ENCODE data around the gene NCAPG2.
"Not testable (repeated sequence)": the region's sequence is repeated elsewhere in the genome, so short reads cannot be mapped to it uniquely, and the experiment has no call there.

The NCAPG2 gene

DNA sequence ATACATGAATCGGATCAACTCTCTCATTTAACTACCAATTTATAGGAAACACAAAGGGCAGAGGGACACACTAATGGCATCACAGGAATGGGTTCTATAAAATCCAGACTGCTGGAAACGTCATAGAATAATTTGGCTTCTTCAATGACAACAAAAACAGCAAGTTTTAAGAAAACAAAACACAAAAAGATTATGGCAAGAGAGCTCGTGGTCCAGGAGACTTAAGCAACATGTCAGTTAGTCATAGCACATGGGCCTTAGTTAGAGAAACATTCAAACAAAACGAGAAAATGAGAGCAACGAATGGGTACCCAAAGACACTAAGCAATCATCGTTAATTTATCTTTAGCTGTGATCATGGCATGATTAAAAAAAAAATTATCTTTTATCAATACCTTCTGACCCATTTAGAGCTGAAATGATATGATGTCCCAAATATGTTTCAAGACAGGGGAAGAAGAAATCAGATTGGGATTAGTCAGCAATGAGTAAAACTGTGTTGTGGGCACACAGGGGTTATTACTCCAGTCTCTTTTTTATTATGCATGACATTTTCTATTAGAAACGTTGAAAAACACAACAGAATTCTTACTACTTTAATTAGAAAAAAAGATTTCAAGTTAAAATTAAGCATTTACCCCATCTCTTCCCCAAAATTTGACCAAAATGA lies 28.3 kb downstream of the NCAPG2 start:
- no peak for DNase-seq (ENCODE audit: low read depth)

DNA sequence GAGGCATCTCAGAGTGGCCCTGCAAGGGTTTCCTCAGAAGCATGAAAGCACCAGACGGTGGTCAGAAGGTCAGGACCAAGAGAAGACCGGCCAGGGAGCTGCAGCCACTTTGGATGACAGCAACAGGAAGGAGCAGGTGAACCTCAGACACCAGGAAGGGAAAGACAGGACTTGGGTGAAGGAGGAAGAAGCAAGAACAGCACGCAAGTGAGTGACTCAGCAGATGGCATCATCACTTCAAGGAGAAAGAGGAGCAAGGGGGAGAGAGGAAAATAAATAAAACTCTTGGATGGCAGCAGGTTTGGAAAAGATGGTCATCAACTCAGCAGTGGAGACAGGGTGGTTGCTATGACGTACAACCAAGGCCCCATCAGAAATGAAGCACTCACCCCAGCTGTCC lies 31.6 kb downstream of the NCAPG2 start:
- DNase-seq (ENCODE audit: low read depth) = no peak

DNA sequence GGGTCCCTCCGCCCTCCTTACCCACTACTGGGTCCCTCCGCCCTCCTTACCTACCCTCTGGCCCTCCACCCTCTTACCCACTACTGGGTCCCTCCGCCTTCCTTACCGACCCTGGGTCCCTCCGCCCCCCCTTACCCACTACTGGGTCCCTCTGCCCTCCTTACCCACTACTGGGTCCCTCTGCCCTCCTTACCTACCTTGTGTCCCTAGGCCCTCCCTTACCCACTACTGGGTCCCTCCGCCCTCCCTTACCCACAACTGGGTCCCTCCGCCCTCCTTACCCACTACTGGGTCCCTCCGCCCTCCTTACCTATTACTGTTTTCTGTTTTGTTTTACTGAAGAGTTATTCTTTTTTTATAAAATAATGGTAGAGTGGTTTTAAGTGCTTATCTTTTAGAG lies 36.5 kb downstream of the NCAPG2 start:
- DNase-seq (ENCODE audit: low read depth) = not testable (repeated sequence)

DNA sequence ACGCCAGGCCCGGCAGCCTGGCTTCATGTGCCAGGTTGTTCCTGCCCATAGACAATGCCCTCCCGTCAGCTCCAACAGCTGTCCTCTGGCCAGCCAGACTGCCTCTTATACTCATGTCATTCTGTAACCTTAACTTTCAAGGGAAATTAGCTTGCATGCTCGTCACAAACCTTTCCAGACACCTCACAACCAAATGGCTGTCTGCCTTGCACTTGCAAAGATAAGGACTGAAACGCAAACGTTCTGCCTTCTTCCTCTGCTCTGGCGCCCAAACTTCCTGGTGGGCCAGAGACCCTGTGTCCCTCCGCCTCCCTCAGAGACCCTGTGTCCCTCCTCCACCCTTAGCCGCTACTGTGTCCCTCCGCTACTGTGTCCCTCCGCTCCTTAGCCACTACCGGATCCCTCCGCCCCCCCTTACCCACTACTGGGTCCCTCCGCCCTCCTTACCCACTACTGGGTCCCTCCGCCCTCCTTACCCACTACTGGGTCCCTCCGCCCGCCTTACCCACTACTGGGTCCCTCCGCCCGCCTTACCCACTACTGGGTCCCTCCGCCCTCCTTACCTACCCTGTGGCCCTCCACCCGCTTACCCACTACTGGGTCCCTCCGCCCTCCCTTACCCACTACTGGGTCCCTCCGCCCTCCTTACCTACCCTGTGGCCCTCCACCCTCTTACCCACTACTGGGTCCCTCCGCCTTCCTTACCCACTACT lies 37.5 kb downstream of the NCAPG2 start:
- DNase-seq (ENCODE audit: low read depth) = not testable (repeated sequence)

DNA sequence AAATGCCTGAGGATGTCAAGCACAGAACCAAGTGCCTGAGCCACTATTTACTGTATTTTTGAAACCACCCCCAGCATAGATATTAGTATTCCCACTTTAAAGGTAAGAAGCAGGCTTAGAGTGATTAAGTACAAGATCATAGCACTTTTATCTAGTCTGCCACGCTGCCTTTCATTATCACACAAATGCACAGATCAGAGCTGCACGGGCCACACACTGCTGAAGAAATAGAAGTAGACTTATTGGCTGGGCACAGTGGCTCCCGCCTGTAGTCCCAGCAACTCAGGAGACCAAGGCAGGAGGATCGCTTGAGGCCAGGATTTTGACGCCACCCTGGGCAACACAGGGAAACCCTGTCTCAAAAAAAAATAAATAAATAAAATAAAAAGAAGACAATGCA lies 38.2 kb downstream of the NCAPG2 start:
- DNase-seq (ENCODE audit: low read depth) = no peak

DNA sequence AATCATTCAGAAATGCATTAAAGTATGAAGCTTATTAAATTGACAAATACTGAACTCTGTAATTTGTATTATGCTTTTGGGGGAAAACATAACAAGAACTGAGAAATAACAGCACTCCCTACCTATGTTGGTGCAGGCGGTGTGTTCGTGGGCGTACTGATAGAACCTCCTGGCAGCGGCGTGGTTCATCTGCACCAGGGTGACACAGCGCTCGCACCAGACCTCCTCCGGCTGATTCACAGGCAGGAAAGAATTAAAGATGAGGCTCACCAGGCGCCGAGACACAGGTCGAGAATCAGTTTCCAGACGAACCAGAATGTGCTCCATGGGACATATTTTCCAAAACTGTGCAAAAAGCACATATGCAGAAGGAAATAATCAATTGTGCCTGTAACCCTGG lies 40.2 kb downstream of the NCAPG2 start:
- DNase-seq (ENCODE audit: low read depth) = no peak

DNA sequence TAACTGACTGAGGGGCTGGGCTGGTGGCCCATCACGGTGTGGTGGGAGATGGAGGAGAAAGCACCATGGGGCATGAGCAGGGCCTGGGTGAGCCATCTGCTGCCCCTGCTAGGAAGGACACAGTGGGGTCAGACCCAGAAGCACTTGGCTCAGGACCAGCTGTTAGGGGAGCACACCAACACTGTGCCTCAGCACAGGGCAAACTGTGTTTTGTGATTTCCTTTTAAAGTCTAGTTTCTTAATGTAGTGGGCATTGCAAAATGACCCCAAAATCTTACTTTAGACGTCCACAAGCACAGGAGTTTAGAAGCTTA lies 41.2 kb downstream of the NCAPG2 start:
- DNase-seq (ENCODE audit: low read depth) = no peak

DNA sequence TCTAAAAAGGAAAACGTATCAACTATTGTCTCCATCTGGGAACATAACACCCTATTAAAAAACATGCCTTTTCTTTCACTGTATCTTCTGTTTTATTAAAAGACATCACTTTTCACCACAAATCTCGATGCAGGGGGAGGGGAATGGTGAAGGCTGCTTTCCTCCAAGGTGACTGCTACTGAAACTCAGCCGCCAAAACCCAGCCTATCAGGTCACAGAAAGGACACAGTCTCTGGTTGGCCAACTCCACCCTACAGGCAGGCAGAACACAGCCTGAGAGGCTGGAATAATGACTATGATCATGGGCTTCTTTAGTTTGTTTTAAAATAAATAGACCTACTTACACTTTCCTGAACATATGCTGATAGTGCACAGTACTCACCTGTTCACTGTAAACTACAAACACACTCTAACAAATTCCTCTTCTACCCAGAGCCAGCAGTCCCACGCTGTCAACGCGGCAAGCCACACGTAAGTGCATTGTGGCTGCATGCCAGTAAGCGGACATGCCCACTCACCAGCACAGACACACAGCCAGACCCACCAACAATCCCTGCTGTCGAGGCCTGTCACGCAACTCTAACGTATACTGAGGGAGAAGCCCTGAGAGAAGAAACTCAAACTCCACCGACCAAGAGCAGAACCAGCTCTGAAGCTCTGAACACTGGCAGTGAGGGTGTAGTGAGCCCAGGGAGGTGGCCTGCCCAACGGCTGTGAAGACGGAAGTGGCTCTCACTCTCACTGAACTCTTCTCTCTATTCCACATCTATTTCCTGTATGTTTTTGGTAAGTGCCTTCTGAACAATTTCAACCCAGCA lies 41.8 kb downstream of the NCAPG2 start:
- no peak for DNase-seq (ENCODE audit: low read depth)

DNA sequence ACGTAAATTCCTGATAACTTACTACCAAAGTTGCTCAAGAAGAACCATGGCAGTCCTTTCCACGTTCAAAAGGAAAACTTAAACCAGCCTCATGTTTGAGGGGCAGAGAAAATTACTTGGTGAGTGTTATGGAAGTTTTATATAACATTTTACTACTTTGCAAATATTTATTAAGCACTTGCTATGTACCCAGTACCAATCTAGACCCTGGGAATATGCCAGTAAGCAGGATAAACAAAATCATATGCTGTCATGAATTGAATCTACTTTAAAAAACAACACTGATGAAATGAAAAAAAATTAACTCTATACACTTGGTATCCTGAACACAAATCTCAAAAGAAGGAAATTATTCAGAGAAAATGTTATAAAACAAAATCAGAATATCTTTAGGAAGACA lies 46.1 kb downstream of the NCAPG2 start:
- DNase-seq (ENCODE audit: low read depth) = no peak

DNA sequence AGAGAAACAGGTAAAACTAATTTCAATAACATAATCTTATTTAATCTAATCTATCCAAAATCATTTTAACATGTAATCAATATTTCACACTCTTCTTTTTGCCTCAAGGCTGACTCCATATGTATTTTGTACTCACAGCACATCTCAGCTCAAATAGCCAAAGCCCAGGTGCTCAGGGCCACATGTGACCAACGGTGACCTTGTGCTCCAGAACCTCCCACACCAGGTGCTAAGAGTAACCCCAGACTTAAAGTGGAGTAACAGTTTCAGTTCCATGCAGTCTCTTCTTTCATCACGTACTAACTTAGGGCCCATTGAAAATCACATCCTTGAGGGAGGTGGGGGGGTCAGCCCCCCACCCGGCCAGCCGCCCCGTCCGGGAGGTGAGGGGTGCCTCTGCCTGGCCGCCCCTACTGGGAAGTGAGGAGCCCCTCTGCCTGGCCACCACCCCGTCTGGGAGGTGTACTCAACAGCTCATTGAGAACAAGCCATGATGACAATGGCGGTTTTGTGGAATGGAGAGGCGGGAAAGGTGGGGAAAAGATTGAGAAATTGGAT lies 47.3 kb downstream of the NCAPG2 start:
- no peak for DNase-seq (ENCODE audit: low read depth)

DNA sequence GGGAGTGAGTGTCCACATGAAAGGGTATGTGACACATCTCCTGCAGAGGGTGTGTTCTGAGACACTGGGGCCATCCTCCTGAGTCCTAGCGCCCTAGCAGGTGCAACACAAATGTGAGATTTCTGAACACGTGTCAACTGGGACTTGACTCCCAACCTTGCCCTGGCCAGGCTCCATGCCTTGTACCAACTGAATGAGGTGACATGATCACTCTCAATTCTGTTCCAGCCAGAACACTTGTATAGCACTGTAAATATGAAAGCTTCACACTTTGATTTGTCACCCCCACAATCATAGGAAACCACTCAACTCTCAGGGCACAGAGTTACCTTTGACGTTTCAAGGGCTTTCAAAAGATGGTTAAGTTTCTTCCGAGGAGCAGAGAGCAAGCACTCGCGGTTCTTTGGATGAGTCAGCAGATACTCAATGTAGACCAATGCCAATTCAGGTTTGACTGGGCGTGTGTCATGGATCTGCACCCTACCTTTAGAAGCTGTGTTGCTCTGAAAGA lies 48.6 kb downstream of the NCAPG2 start:
- peak; percentile 13 for DNase-seq (ENCODE audit: low read depth)

DNA sequence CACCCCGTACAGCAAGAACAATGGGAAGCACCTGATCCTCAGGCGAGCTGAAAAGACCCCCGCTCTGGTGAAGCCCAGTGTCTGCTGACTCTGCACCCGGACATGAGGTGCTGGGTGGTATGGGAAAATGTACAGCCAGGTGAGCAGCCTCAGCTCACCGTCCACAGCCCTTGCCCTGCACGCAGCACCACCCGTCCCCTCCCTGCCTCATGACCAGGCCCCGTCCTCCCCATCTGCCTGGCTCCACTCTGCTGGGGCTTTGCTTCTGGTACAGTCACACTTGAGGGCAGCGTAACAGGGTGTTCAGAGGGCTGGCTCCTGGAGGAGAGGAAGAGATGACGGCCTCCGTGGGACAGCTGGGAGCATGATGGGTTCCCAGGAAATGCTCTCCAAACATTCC lies 49.1 kb downstream of the NCAPG2 start:
- no peak for DNase-seq (ENCODE audit: low read depth)

DNA sequence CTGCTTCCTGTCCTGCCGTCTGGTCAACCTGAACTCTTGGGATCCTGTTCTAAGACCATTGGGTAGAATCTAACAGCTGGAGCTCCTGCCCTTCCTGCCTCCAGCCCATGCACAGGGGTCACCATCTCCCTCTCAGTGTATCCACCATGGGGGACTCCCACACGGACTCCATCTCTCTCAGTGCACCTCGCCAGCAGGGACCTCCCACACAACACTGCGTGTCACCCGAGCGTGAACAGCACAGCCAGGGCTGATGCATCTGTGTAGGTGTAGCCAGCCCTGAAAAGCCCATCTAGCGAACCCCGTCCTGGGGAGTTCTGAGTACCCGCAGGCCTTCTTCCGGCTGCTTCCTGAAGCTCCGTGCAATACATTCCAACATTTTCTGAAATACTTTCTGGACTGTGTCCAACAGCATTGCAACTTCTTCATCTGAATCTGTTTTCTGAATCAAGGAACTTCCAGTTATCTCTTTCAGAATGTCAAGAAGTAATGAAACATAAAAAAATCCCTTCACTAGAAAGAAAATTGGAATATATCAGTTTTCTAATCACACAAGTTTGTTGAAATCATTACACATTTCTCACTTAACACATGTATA lies 52.5 kb downstream of the NCAPG2 start:
- DNase-seq (ENCODE audit: low read depth) = no peak

DNA sequence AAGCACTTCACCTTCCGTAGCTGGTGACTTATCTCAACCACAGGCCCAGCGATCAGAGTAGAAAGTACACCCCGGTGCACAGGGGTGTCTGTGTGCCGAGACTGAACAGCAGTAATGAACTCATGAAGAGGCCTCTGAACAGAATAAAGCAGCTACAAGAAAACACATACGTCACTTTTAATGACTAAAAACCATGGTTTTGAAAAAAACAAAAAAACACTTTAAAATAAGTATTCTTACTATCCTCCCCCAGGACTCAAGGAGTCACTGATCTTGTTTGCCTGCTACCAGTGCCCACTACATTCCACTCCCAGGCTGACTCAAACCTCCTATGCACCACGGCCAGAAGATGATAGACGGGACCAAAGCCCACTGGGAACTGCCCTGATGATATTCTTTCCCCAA lies 53.8 kb downstream of the NCAPG2 start:
- DNase-seq (ENCODE audit: low read depth) = no peak

DNA sequence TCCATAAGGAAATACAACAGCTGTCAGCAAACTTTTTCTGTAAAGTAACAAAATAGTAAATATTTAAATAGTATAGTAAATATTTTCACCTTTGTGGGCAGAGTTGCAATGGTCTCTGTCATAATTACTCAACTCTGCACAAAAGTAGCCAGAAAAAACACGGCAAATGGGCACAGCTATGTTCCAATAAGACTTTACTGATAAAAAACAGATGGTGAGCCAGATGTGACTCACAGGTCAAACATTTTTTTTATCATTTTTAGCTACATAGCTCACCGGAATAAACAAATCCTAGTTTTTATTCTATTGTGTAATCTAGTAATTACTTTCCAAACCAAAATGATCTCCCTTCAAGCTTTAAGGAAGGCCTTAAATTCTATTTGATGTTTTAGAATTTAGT lies 55.3 kb downstream of the NCAPG2 start:
- no peak for DNase-seq (ENCODE audit: low read depth)

DNA sequence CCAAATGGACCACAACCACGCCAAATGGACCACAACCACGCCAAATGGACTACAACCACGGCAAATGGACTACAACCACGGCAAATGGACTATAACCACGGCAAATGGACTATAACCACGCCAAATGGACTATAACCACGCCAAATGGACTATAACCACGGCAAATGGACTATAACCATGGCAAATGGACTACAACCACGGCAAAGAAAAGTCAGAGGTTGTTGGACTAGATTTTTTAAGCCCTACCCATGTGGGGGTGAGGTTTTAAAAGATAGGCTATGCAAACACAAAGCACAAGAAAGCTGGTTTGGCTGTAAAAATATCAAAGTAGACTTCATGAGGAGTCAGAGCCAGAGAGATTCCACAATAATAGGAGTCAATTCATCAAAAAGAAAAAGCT lies 55.8 kb downstream of the NCAPG2 start:
- no peak for DNase-seq (ENCODE audit: low read depth)

DNA sequence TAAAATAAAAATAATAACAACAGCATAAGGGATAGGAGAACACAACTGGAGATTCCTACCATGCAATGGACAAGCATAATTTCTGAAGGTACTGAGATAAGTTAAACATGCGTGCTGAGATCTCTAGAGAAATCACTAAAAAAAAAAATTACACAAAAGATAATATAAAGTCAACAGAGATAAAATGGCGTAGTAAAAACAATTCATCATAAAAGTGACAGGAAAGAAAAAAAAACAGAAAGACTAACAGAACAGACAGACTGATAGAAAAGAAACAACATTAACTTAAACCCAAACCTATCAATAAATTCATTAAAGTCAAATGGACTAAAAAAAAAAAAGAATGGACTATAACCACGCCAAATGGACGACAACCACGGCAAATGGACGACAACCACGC lies 56.4 kb downstream of the NCAPG2 start:
- DNase-seq (ENCODE audit: low read depth) = no peak

DNA sequence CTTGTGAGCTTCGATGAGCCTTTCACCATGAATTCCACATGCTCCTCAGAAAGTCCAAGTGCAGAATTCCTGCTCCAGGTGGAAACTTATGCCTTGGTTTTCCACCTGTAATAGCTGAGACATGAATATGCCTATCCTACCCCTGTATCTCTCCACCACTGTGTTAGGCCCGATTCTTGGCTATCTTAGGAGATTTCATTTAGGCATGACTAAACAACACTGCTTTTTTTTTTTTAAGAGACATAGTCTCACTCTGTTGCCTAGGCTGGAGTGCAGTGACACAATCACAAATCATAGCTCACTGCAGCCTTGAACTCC lies 57.2 kb downstream of the NCAPG2 start:
- no peak for DNase-seq (ENCODE audit: low read depth)

DNA sequence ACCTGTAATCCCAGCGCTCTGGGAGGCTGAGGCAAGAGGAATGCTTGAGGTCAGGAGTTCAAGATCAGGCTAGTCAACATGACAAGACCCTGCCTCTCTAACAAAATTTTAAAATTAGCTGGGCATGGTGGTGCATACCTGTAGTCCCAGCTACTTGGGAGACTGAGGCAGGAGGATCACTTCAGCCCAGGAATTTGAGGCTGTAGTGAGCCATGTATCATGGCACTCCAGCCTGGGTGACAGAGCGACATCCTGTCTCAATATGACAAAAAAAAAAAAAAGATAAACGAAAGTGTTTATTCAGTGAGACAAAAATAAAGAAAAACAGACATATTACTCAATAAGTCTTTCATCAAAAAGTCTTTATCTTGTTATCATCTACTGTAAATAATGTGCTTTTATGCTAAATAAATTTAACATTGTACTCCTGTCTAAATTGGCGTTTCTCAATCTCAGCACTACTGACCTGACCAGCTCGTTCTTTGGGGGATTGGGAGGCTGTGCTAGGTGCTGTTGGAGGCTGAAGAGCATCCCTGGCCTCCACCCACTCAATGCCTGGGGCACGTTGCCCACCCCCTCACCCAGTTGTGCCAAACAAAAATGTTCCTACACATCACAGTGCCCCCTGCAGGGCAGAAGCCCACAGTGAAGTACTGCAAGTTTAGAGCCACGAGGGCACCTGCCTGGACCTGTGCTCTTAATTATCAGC lies 57.7 kb downstream of the NCAPG2 start:
- DNase-seq (ENCODE audit: low read depth) = no peak

DNA sequence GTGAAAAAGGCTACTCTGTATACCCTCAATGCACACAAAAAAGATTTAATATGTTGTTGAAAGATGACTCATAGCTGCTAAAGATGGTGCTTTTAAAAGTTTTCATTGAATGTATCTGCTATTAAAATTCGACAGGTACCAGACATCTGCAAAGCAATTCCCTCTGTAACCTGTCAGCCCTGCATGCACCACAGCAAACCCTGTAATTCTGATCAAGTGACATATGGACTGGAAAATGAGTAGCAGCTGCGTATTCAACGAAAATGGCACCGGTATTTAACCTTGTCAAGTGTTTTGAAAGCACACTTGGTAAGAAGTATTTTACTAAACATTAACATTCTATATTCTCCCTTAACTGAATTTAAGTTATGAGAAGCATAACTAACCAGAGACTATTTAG lies 58.8 kb downstream of the NCAPG2 start:
- no peak for DNase-seq (ENCODE audit: low read depth)

DNA sequence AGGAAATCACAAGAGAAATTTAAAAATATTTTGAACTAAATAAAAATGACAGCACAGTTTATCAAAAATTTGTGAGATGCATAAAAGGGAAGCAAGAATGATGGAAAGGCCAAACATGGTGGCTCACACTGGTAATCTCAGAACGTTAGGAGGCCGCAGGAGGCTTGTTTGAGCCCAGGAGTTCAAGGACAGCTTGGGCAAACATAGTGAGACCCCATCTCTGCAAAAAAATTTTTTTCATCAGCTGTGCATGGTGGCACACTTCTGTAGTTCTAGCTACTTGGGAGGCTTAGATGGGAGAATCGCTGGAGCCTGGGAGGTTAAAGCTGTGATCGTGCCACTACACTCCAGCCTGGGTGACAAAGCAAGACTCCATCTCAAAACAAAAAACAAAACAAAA lies 62.5 kb downstream of the NCAPG2 start:
- no peak for DNase-seq (ENCODE audit: low read depth)

DNA sequence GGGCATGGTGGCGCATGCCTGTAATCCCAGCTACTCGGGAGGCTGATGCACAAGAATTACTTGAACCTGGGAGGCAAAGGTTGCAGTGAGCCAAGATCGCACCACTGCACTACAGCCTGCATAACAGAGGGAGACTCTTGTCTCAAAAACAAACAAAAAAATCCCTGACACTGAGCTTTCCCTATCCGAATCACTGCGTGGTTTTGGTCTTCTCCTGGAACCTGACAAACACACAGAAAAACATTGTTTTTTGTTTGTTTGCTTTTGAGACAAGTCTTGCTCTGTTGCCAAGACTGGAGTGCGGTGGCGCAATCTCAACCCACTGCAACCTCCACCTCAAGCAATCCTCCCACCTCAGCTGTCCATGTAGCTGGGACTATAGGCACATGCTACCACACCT lies 66.6 kb downstream of the NCAPG2 start:
- no peak for DNase-seq (ENCODE audit: low read depth)

Data from T-helper 22 cell (primary cell).